ENCODE measurements around the gene SIRT2.
"Not testable (repeated sequence)": the region's sequence is repeated elsewhere in the genome, so short reads cannot be mapped to it uniquely, and the experiment has no call there.

Gene SIRT2
- total RNA-seq: 58.5 reads per million, percentile 72 among the genes with 10 or more reads in this experiment

- peak; percentile 99 for DNase-seq
Measured at GRCh38 chr19:38899447-38900201, at the start of gene SIRT2, which contains the start of gene NFKBIB. Gene SIRT2 (minus strand): TSS chr19:38899618. CDS start chr19:38899521, 97 bp downstream. Gene NFKBIB (plus strand): TSS chr19:38899969. CDS start chr19:38900033, 64 bp downstream.

- DNase-seq: no peak
Measured at GRCh38 chr19:38946229-38947010, 47.0 kb upstream of the SIRT2 start.

GRCh38 chr19:38945562-38946228 lies 46.3 kb upstream of the SIRT2 start:
- DNase-seq: no peak

GRCh38 chr19:38944981-38945506 lies 45.6 kb upstream of the SIRT2 start:
- no peak for DNase-seq

- DNase-seq: no peak
Measured at GRCh38 chr19:38942471-38943181, 43.2 kb upstream of the SIRT2 start.

- no peak for DNase-seq
Measured at GRCh38 chr19:38941979-38942378, 42.6 kb upstream of the SIRT2 start.

- not testable (repeated sequence) for DNase-seq
Measured at GRCh38 chr19:38941466-38941865, 42.0 kb upstream of the SIRT2 start.

- DNase-seq: no peak
Measured at GRCh38 chr19:38939957-38940356, 40.5 kb upstream of the SIRT2 start.

- no peak for DNase-seq
Measured at GRCh38 chr19:38933544-38933943, 34.1 kb upstream of the SIRT2 start.

- peak; percentile 14 for DNase-seq
Measured at GRCh38 chr19:38932425-38933179, 33.2 kb upstream of the SIRT2 start.

GRCh38 chr19:38931521-38931793 lies 32.0 kb upstream of the SIRT2 start:
- no peak for DNase-seq

GRCh38 chr19:38930776-38931520 lies 31.5 kb upstream of the SIRT2 start, which contains the start of gene MRPS12:
Gene MRPS12 (plus strand): TSS chr19:38930944. CDS start chr19:38931295, 351 bp downstream.
- peak; percentile 98 for DNase-seq

- DNase-seq: peak; percentile 88
Measured at GRCh38 chr19:38929929-38930775, 30.7 kb upstream of the SIRT2 start, which contains the start of gene SARS2. Gene SARS2 (minus strand): TSS chr19:38930763. CDS start chr19:38930736, 27 bp downstream.

GRCh38 chr19:38928391-38929001 lies 29.1 kb upstream of the SIRT2 start:
- DNase-seq: no peak

GRCh38 chr19:38924388-38924787 lies 25.0 kb upstream of the SIRT2 start:
- no peak for DNase-seq

GRCh38 chr19:38922482-38922881 lies 23.1 kb upstream of the SIRT2 start:
- no peak for DNase-seq

GRCh38 chr19:38921420-38922274 lies 22.2 kb upstream of the SIRT2 start:
- DNase-seq: no peak

All from effector CD4-positive, alpha-beta T cell (primary cell).